CD4-positive, alpha-beta T cell (primary cell): Measurements from ENCODE around the gene PRDM8. TPM values are rescaled to one million over a fixed set of nuclear protein-coding genes. Genes with fewer than 3 reads are reported as not detected.

Experiments used
- ATAC-seq: fragments of 200-7000 bp; cut with Tn5 transposase; one replicate; pipeline ENCODE4 v1.10.0; 2022; ENCODE audit warnings: mild to moderate bottlenecking; ENCODE audit not compliant: poor library complexity
- CTCF ChIA-PET: fragments of 350-600 bp; sonication (Branson Sonifier 250); formaldehyde crosslinking; loops from one replicate; lab custom pipeline; 2021; ENCODE audit warnings: antibody characterized with exemption, inconsistent platforms; lab: Charles Lee
- POLR2A ChIA-PET: fragments of 350-600 bp; sonication (Branson Sonifier 250); formaldehyde crosslinking; loops from one replicate; lab custom pipeline; 2021; ENCODE audit warnings: antibody characterized with exemption, inconsistent platforms; lab: Charles Lee
- DNase-seq, 14 experiments: peaks; one replicate each; pipeline ENCODE4 v3.0.0-alpha.2; 2013 to 2020; ENCODE audit warnings: mixed read lengths in 2 of 14
- H3K27ac ChIP-seq, 2 donors: one replicate each; pipeline versions ENCODE4 v1.5.1 to v1.7.0; 2013; ENCODE audit warnings: low read length in 2 of 2, low read depth in 1 of 2, mild to moderate bottlenecking in 1 of 2
- H3K27me3 ChIP-seq, 2 experiments: 1 replicate in 1 of 2; 2 replicates in 1 of 2; pipeline versions ENCODE4 v1.6.1 to v1.7.0; 2013; ENCODE audit warnings: low read length in 2 of 2, control low read depth in 1 of 2, mild to moderate bottlenecking in 1 of 2, moderate library complexity in 1 of 2; ENCODE audit not compliant: insufficient read depth in 2 of 2, control insufficient read depth in 1 of 2
- H3K36me3 ChIP-seq: one replicate; pipeline ENCODE4 v1.6.1; 2013; ENCODE audit warnings: low read length, control low read depth; ENCODE audit not compliant: insufficient read depth
- H3K4me1 ChIP-seq: one replicate; pipeline ENCODE4 v1.6.1; 2013; ENCODE audit warnings: low read length, control low read depth; ENCODE audit not compliant: insufficient read depth
- H3K4me3 ChIP-seq: one replicate; pipeline ENCODE4 v1.5.1; 2013; ENCODE audit warnings: mild to moderate bottlenecking, low read length, moderate library complexity
- H3K9me3 ChIP-seq, 2 experiments: 1 replicate in 1 of 2; 2 replicates in 1 of 2; pipeline versions ENCODE4 v1.6.1 to v1.7.0; 2013; ENCODE audit warnings: low read length in 2 of 2, mild to moderate bottlenecking in 2 of 2, control low read depth in 1 of 2, moderate library complexity in 1 of 2; ENCODE audit not compliant: control insufficient read depth in 1 of 2, insufficient read depth in 1 of 2
- H3K27ac Mint-ChIP-seq: one replicate; pipeline ENCODE4 v1.8.0; 2020; ENCODE audit warnings: mixed read lengths
- H3K27me3 Mint-ChIP-seq: one replicate; pipeline ENCODE4 v1.8.0; 2021; ENCODE audit warnings: mixed read lengths
- H3K36me3 Mint-ChIP-seq: one replicate; pipeline ENCODE4 v1.8.0; 2021; ENCODE audit warnings: low read depth, mixed read lengths
- H3K4me1 Mint-ChIP-seq: one replicate; pipeline ENCODE4 v1.8.0; 2021; ENCODE audit warnings: low read depth, mixed read lengths
- H3K4me3 Mint-ChIP-seq: one replicate; pipeline ENCODE4 v1.8.0; 2020; ENCODE audit warnings: mild to moderate bottlenecking, mixed read lengths
- H3K9me3 Mint-ChIP-seq: one replicate; pipeline ENCODE4 v1.8.0; 2020; ENCODE audit warnings: mixed read lengths
- intact Hi-C, 2 experiments: fragments of 100-400 bp; cut with DNase I in 1 of 2; cut with micrococcal nuclease in 1 of 2; formaldehyde crosslinking; loops; one replicate each; pipeline versions ENCODE4 v1.15.1 to v1.9.0; 2023 to 2025; cut with DNase I, micrococcal nuclease
- total RNA-seq, 174 experiments: library from RNA in 2 of 174; stranded (reverse) in 2 of 174; gene quantifications; one replicate each; pipeline ENCODE4 v1.2.3 and lab custom pipeline; 2021 to 2026
- TF ChIP-seq, protein P1 (sequence below): fragments of 200-600 bp; IDR thresholded peaks from one replicate; pipeline ENCODE4 v1.8.0; 2022; ENCODE audit warnings: antibody characterized with exemption, mild to moderate bottlenecking

The PRDM8 gene
- total RNA-seq, 2 experiments from 2014 or later: 4.2 to 5.1 TPM

- POLR2A ChIA-PET: no interaction called here
- H3K4me1 Mint-ChIP-seq: peaks cover 50% of the 10 kb centered on the region
- CTCF ChIA-PET: no interaction called here
- TF ChIP-seq, protein P1, sequence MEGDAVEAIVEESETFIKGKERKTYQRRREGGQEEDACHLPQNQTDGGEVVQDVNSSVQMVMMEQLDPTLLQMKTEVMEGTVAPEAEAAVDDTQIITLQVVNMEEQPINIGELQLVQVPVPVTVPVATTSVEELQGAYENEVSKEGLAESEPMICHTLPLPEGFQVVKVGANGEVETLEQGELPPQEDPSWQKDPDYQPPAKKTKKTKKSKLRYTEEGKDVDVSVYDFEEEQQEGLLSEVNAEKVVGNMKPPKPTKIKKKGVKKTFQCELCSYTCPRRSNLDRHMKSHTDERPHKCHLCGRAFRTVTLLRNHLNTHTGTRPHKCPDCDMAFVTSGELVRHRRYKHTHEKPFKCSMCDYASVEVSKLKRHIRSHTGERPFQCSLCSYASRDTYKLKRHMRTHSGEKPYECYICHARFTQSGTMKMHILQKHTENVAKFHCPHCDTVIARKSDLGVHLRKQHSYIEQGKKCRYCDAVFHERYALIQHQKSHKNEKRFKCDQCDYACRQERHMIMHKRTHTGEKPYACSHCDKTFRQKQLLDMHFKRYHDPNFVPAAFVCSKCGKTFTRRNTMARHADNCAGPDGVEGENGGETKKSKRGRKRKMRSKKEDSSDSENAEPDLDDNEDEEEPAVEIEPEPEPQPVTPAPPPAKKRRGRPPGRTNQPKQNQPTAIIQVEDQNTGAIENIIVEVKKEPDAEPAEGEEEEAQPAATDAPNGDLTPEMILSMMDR: no peak
- H3K27me3 ChIP-seq: no peaks in the 10 kb centered on the region
- intact Hi-C loops: no loop called here
- H3K9me3 ChIP-seq: peaks cover 5 to 13% of the 10 kb centered on the region in 2 experiments
- H3K27ac Mint-ChIP-seq: peak overlapping the region; percentile 27
- H3K4me1 ChIP-seq: peaks cover 37% of the 10 kb centered on the region
- ATAC-seq: no peak
- H3K4me3 ChIP-seq: no peak overlapping the region
- H3K9me3 Mint-ChIP-seq: peaks cover 5% of the 10 kb centered on the region
- no peak overlapping the region for H3K4me3 Mint-ChIP-seq
- no peak overlapping the region for H3K27ac ChIP-seq
- DNase-seq: no peak
- H3K36me3 Mint-ChIP-seq: peaks cover 12% of the 10 kb centered on the region
- no peaks in the 10 kb centered on the region for H3K27me3 Mint-ChIP-seq
- H3K36me3 ChIP-seq: no peaks in the 10 kb centered on the region
These were observed 18.3 kb upstream of the PRDM8 start for GRCh38 chr4:80178964-80179363.

- Histone ChIP-seq H3K36me3 (no peaks in the 10 kb centered on the region), H3K27me3 (no peaks in the 10 kb centered on the region), H3K4me3 (no peak overlapping the region), H3K4me1 (peaks cover 32% of the 10 kb centered on the region), H3K27ac (no peak overlapping the region), H3K9me3 (peaks cover 5 to 13% of the 10 kb centered on the region in 2 experiments)
- Mint-ChIP-seq H3K4me1 (peaks cover 50% of the 10 kb centered on the region), H3K36me3 (peaks cover 19% of the 10 kb centered on the region), H3K4me3 (no peak overlapping the region), H3K27ac (peak overlapping the region; percentile 27), H3K9me3 (peaks cover 5% of the 10 kb centered on the region), H3K27me3 (no peaks in the 10 kb centered on the region)
- DNase-seq (no peak), ATAC-seq (no peak)
- TF ChIP-seq, protein P1: no peak
- POLR2A ChIA-PET: interaction anchor here (0.8 to 7.5 kb wide), 4 partner anchors 9 to 107 kb away, joined by 3 to 61 read pairs (median 15); partner anchors contain the start of gene ANTXR2
- intact Hi-C loops: loop anchor here (5.0 to 10.0 kb wide), 3 partner anchors 38 to 1405 kb away; partner anchors contain the start of genes ANTXR2 (in 1 of the 2) and BMP2K (in 1 of the 2)
- CTCF ChIA-PET: interaction anchor here (0.9 to 1.5 kb wide), 5 partner anchors 8 to 262 kb away, joined by 3 to 5 read pairs (median 3); no protein-coding TSS in a partner anchor
These were observed 17.6 kb upstream of the PRDM8 start for GRCh38 chr4:80179637-80180161.

DNA sequence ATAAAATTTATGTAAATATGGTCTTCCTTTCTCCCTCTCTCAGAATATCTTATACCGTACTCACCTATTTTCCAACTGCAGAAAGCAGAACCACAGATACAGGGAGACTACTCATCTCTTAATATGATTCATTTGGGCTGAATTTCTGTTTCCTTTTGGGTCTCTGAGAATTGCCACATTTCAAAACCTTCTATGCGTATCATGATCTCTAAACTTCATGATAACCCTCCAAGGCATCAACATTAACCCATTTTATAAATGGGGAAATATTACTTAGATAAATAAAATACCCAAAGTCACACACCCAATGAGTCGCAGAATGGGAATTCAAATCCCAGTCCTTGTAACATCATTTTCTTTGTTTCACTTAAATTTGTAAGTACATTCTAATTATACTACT is 16.6 kb upstream of the PRDM8 start:
- Mint-ChIP-seq H3K9me3 (peaks cover 5% of the 10 kb centered on the region), H3K36me3 (peaks cover 25% of the 10 kb centered on the region), H3K27me3 (no peaks in the 10 kb centered on the region), H3K4me1 (peaks cover 50% of the 10 kb centered on the region), H3K27ac (peak overlapping the region; percentile 27), H3K4me3 (no peak overlapping the region)
- POLR2A ChIA-PET: interaction anchor here (4.4 to 7.5 kb wide), 5 partner anchors 8 to 108 kb away, joined by 26 to 111 read pairs (median 61); partner anchors contain the start of gene ANTXR2
- peaks cover 39% of the 10 kb centered on the region for H3K4me1 ChIP-seq
- peaks cover 5 to 13% of the 10 kb centered on the region in 2 experiments for H3K9me3 ChIP-seq
- H3K36me3 ChIP-seq: no peaks in the 10 kb centered on the region
- intact Hi-C loops: loop anchor here (5.0 to 10.0 kb wide), 3 partner anchors 37 to 1406 kb away; partner anchors contain the start of genes ANTXR2 (in 1 of the 2) and BMP2K (in 1 of the 2)
- DNase-seq (no peak), ATAC-seq (no peak)
- CTCF ChIA-PET: interaction anchor here (1.0 to 1.5 kb wide), 4 partner anchors 9 to 263 kb away, joined by 3 to 5 read pairs (median 3); no protein-coding TSS in a partner anchor
- H3K27me3 ChIP-seq: no peaks in the 10 kb centered on the region
- TF ChIP-seq, protein P1: no peak
- H3K27ac ChIP-seq: no peak overlapping the region
- H3K4me3 ChIP-seq: no peak overlapping the region
